ENCODE data around the gene HMGN1. TPM values are rescaled to one million over a fixed set of nuclear protein-coding genes. Genes with fewer than 3 reads are reported as not detected.

Gene HMGN1
- total RNA-seq, 1 experiment from 2014 or later, result 516 TPM

GRCh38 chr21:39344848-39345247 is 4.0 kb downstream of the HMGN1 start:
- Histone ChIP-seq H2BK15ac (ENCODE audit: low read depth, low read length) (no peak overlapping the region), H3K9me3 (ENCODE audit: control insufficient read depth, low read depth, low read length) (no peaks in the 10 kb centered on the region), H4K20me1 (ENCODE audit: control insufficient read depth, insufficient read depth, insufficient read length) (no peaks in the 10 kb centered on the region), H3K18ac (ENCODE audit: insufficient read length, low read depth, low read length) (no peak overlapping the region), H3K27ac (ENCODE audit: insufficient read length, low read depth, low read length) (no peak overlapping the region), H4K8ac (replicated peaks; ENCODE audit: insufficient read length, low read depth, low read length) (no peak overlapping the region), H3K4me2 (ENCODE audit: insufficient read depth, insufficient read length, low read length) (no peak overlapping the region), H3K23ac (ENCODE audit: insufficient read length, low read depth, low read length) (no peak overlapping the region), H3K56ac (ENCODE audit: insufficient read length, low read depth, low read length) (no peak overlapping the region), H3K4ac (ENCODE audit: low read depth, low read length) (no peak overlapping the region), H2AFZ (ENCODE audit: low read length) (no peak overlapping the region), H2BK5ac (ENCODE audit: insufficient read length, low read length) (no peak overlapping the region), H3K4me1 (ENCODE audit: insufficient read depth, low read length) (no peaks in the 10 kb centered on the region), H2BK20ac (ENCODE audit: low read depth, low read length, poor library complexity, severe bottlenecking) (no peak overlapping the region), H3K14ac (ENCODE audit: insufficient read depth, low read length) (no peak overlapping the region), H2BK12ac (ENCODE audit: insufficient read length, low read depth, low read length) (no peak overlapping the region), H2BK120ac (ENCODE audit: low read depth, low read length, poor library complexity, severe bottlenecking) (no peak overlapping the region), H2AK5ac (ENCODE audit: insufficient read length, low read length) (no peak overlapping the region), H3K9ac (ENCODE audit: extremely low read depth, insufficient read length, low read length) (no peak overlapping the region), H3K27me3 (ENCODE audit: insufficient read depth, low read length) (no peaks in the 10 kb centered on the region), H3T11ph (ENCODE audit: low read length) (no peak overlapping the region), H4K91ac (ENCODE audit: insufficient read length, low read depth, low read length) (no peak overlapping the region), H3K79me1 (ENCODE audit: insufficient read depth, low read depth, low read length, poor library complexity, severe bottlenecking) (no peaks in the 10 kb centered on the region), H3K79me2 (ENCODE audit: insufficient read depth, low read length) (peaks cover 14% of the 10 kb centered on the region), H4K5ac (ENCODE audit: insufficient read length, low read depth, low read length) (no peak overlapping the region), H3K23me2 (ENCODE audit: insufficient read length, low read depth, low read length, poor library complexity, severe bottlenecking) (peaks cover 4% of the 10 kb centered on the region)
- Mint-ChIP-seq H3K27me3 (ENCODE audit: low read depth) (no peaks in the 10 kb centered on the region), H3K9me3 (no peaks in the 10 kb centered on the region), H3K36me3 (ENCODE audit: insufficient read depth in 1 of 3, low read depth in 3 of 3) (peaks cover 45 to 66% (median 64%) of the 10 kb centered on the region in 3 experiments), H3K4me3 (peak overlapping the region in 1 of 2 experiments; percentile 83; a peak in 2 of 5 replicates), H3K4me1 (peaks cover 26 to 32% of the 10 kb centered on the region in 2 experiments), H3K27ac (peak overlapping the region in 1 of 3 experiments; percentile 89; a peak in 1 of 7 replicates)
- DNase-seq, result no peak
- WGBS (ENCODE audit: extremely low coverage, insufficient read length, low lambda C conversion rate), result no CpG with 5 or more reads among the region's 5 CpGs
- TF ChIP-seq, protein P1, sequence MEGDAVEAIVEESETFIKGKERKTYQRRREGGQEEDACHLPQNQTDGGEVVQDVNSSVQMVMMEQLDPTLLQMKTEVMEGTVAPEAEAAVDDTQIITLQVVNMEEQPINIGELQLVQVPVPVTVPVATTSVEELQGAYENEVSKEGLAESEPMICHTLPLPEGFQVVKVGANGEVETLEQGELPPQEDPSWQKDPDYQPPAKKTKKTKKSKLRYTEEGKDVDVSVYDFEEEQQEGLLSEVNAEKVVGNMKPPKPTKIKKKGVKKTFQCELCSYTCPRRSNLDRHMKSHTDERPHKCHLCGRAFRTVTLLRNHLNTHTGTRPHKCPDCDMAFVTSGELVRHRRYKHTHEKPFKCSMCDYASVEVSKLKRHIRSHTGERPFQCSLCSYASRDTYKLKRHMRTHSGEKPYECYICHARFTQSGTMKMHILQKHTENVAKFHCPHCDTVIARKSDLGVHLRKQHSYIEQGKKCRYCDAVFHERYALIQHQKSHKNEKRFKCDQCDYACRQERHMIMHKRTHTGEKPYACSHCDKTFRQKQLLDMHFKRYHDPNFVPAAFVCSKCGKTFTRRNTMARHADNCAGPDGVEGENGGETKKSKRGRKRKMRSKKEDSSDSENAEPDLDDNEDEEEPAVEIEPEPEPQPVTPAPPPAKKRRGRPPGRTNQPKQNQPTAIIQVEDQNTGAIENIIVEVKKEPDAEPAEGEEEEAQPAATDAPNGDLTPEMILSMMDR (conservative IDR thresholded peaks at IDR 0.05), result no peak

All from H9 (cell line).